Glomerular endothelial cell (primary cell): ENCODE measurements around the gene MCC. TPM values are rescaled to one million over a fixed set of nuclear protein-coding genes. Genes with fewer than 3 reads are reported as not detected.

Experiments
- DNase-seq: peaks from one replicate; pipeline ENCODE4 v3.0.0-alpha.2; 2011; ENCODE audit warnings: low read depth, low spot score; ENCODE audit errors: extremely low read depth
- total RNA-seq: library from RNA; depleted of rRNA; stranded (reverse); fragments of >200 nt; gene quantifications from 2 replicates; pipeline ENCODE4 v1.2.3, GENCODE V29; 2015

MCC gene
- total RNA-seq, 1 donor from 2014 or later, result 30.2 TPM

- DNase-seq, result no peak
Observed at GRCh38 chr5:113330533-113331208, 157.6 kb downstream of the MCC start.

DNA sequence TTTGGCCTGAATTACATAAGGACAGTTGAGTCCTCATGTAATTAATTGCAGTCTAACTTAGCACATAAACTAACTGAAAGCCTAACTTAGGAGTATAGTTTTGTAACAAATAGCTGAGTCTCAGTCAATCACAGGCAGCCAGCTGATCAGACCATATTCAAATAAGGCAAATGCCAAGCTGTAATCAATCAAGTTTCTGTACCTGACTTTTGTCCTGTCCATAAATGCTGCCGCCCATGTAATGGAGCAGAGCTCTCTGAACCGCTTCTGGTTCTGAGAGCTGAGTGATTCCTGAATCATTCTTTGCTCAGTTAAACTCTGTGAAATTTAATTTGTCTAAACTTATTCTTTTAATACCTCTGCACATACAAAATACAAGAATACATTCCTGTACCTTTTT is 158.3 kb downstream of the MCC start:
- DNase-seq, result no peak

DNA sequence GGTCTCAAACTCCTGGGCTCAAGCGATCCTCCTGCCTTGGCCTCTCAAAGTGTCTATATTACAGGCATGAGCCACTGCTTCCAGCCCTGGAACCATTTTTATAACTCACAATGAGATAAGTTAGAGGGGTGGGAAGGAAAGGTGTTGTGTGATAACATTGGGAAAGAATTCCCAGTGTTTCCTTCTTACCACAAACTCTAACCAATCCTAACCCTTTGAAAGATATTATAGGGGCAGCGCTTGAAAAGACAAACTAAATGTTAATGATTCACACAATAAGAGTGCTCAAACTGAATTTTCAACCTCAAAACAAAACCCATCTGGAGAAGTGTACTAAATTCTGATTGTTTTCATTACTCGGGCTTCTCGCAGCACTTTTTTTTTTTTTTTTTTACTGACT is 163.2 kb downstream of the MCC start:
- DNase-seq, result no peak

GRCh38 chr5:113321276-113321675 is 167.0 kb downstream of the MCC start:
- no peak for DNase-seq

DNA sequence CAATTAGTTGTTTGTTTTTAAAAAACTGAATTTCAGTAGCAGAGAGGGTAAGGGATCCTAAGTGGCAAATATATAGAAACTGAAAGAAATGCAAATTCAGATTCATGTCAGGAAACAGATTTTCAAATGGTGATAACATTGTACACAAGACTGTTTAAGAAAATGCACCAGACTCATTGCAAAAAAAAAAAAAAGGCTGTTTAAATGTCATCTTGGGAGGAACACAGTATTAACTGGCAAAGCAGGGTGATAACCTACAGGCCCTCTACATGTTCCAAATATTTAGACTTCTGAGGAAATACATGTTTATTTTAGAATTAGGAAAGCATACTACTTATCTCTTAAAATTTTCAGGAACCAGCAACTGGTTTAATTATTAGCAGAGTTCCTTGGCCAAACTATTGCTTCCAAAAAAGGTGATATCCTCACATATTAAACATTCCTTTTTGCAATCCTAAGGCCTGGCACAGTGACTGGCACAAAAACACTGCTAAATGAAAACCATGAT is 167.9 kb downstream of the MCC start:
- no peak for DNase-seq

GRCh38 chr5:113319256-113320053 is 168.8 kb downstream of the MCC start:
- no peak for DNase-seq

GRCh38 chr5:113317636-113318035 is 170.6 kb downstream of the MCC start:
- DNase-seq, result no peak

DNA sequence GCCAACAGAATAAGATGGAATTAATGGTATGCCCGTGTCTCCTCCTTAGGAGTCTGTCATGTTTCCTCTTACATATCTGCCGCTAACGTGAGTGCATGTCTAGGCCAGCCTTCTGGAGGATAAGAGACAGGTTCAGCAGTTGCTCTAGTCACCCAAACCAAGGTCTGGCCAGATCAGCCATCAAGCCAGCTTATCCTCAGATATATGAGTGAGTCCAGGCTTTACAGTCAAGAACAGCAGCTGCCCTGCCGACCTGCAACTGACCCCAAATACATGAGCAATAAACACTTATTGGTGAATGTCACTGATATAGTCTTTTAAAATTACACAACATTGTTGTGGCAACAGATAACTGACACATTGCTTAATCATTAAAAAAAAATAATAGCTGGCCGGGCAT is 177.0 kb downstream of the MCC start:
- no peak for DNase-seq

GRCh38 chr5:113302120-113302519 is 186.1 kb downstream of the MCC start:
- DNase-seq, result no peak

DNA sequence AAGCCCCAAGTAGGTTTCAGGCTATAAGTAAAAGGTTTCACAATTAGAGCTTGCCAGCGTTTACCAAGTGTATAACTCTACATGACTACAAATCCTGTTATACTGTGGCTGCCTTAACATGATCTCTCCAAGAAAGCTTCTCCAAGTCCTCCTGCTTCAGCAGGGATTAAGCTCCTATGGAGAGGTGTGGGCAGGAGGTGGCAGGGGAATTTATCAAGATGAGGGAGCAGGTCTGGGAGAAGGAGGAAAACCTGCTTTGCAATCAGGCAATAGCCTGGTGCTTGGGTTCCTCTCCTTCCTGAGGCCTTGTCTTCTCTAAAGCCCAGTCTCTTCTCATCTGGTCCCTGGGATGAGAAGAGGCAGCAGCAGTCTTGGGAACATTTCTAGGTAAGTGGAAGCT is 188.7 kb downstream of the MCC start:
- DNase-seq, result no peak

DNA sequence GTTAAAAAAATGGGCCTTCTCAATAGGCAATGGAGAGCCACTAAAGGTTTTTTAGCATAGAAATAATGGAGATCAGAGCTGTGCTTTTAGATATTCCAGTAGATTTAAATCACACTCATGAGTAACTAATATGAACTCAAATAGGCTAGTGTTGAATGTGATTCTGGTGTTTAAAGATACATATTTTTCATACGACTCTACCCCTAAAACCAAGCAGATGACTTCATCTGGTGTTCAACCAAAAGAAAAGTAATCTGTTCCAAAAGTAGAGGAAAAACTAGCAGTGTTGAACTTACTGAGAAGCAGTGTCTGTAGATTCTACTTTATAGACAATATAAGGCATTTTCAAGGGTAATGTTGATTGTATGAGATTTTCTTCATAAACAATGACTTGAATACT is 191.6 kb downstream of the MCC start:
- DNase-seq, result no peak

DNA sequence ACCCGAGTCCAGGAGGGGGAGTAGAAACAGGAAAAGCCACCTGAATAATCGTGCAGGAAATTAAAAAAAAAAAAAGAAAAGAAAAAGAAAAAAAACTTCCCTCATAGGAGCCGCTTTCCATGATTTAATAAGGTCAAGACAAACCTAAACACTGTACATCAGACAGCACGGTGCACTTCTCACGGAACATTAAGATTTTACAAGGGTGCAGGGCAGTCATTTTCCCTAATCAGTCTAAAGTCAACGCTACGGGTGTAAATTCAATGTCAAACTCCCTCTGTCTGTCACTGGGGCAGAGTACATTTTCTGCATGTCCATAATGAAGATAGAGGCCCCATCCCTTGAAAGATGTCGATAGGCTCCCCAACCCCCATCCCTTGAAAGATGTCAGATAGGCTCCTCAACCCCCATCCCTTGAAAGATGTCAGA is 193.1 kb downstream of the MCC start:
- no peak for DNase-seq

- no peak for DNase-seq
Observed at GRCh38 chr5:113294311-113295110, 193.7 kb downstream of the MCC start.

DNA sequence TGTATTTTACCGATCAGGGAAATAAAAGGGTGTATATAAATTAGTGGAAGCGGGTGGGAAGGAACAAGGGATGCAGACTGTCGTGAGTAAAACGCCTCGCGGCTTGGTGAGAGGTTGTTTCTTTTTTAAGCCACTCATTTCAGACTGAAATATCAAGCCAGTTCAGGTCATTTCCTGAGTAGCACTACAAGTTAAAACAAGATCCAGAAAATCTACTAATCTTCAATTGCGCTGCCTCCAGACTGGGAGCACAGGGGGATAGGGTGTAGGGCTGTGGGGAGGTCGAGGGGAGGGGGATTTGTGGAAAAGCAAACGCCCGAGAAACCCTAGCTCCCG is 194.3 kb downstream of the MCC start:
- no peak for DNase-seq

GRCh38 chr5:113293068-113293974 is 194.9 kb downstream of the MCC start:
- no peak for DNase-seq

GRCh38 chr5:113292462-113292861 is 195.8 kb downstream of the MCC start:
- DNase-seq, result no peak

DNA sequence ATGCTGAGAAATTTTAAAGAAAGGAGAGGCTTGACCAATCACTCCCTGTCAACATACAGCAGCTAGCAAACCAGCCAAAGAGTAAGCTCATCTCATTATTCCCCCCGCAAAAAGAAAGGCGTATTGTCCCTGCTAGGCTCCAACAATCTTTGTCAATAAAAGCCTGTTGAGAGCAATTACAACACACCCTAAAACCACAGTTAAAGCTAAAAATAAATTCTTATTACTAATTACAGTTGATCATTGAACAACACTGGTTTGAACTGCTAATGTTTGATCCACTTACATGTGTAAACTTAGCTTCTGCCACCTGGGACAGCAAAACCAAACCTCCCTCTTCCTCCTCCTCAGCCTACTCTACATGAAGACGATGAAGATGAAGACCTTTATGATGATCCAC is 204.7 kb downstream of the MCC start:
- no peak for DNase-seq

DNA sequence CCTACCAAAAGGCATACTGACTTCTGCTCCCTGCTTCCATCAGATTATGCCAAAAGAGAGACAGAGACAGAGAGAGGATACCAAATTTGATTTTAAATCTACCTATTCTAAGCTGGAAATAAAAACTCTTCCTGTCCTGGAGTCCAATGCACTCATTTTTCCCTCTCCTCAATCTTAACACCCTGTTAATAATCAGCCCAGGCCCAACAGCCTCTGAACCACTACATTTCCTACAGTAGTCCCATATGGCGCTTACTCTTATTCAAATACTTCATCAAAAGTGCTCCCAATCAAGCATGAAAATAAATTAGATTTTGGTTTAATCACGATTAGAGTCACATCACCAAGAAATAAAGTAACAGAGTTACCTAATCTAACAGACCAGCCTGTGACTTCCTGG is 205.8 kb downstream of the MCC start:
- DNase-seq, result no peak

DNA sequence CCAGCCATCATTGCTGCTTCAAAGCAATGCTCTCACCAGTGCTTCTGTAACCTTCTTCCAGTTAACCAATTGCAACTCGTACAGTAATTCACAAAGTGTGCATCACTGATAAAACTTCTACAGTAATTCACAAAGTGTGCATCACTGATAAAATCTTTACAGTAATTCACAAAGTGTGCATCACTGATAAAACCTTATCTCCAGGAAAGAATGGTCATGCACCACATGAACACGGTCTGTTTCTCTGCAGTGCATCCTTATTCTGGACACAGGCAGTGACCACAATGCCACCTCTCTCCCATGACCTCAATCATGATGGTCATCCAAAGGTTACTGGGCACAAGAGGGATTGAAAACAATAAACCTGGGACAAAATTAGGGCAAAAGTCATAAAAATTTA is 207.1 kb downstream of the MCC start:
- no peak for DNase-seq

DNA sequence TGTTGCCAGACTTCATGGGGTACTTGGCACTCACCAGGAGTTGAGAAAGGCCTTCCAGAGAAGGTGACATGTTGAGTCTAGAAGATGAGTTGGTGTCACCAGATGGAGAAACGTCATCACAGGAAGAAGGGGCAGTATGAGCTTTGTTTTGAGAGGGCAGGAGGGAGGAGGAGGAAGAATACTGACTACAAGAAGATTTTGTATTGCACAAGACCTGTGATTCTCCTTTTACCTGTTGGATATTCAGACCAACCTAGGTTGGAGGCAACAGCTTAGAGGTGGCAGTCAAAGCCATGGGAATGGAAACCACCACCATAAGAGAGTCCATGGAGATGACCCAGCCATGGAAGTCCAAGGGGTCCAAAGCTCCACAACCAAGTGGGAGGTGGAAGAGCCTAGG is 207.7 kb downstream of the MCC start:
- DNase-seq, result no peak
